IMR-90 (cell line): ENCODE data around the gene RFTN2. TPM values are rescaled to one million over a fixed set of nuclear protein-coding genes. Genes with fewer than 3 reads are reported as not detected.

ENCODE experiments used
- ATAC-seq: fragments of 200-7000 bp; cut with Tn5 transposase; 2 replicates; pipeline ENCODE4 v1.9.1; 2020; ENCODE audit warnings: low read depth, mild to moderate bottlenecking, moderate library complexity
- BruUV-seq: library from RNA; stranded (reverse); fragments of 400-500 nt; replicated peaks from 2 replicates; lab custom pipeline; 2021; lab: Mats Ljungman, UMichigan
- CTCF ChIA-PET: fragments of 300-600 bp; formaldehyde crosslinking; extraction: SDS; loops from one replicate; lab custom pipeline; 2021; ENCODE audit warnings: antibody characterized with exemption; lab: Yijun Ruan, JAX
- POLR2A ChIA-PET: fragments of 300-600 bp; sonication (Branson Sonifier 250); formaldehyde crosslinking; loops from one replicate; lab custom pipeline; 2022; ENCODE audit warnings: antibody characterized with exemption; ENCODE audit not compliant: unreplicated experiment; lab: Charles Lee
- DNase-seq: peaks from one replicate; pipeline ENCODE4 v3.0.0; 2013
- H2AFZ ChIP-seq: replicated peaks from 2 replicates; pipeline ENCODE3; 2013; ENCODE audit warnings: low read length, mild to moderate bottlenecking; ENCODE audit not compliant: poor library complexity
- H2AK5ac ChIP-seq: 2 replicates; pipeline ENCODE4 v1.6.1; 2013; ENCODE audit warnings: low read depth, low read length, inconsistent platforms
- H2AK9ac ChIP-seq: replicated peaks from 2 replicates; pipeline ENCODE3; 2013; ENCODE audit warnings: mild to moderate bottlenecking, low read depth, low read length, moderate library complexity; ENCODE audit not compliant: poor library complexity
- H2BK120ac ChIP-seq: 2 replicates; pipeline ENCODE4 v1.6.1; 2013; ENCODE audit warnings: low read depth, low read length, inconsistent platforms
- H2BK15ac ChIP-seq: 3 replicates; pipeline ENCODE4 v1.6.1; 2013; ENCODE audit warnings: low read depth, low read length, inconsistent platforms
- H2BK20ac ChIP-seq: 2 replicates; pipeline ENCODE4 v1.6.1; 2013; ENCODE audit warnings: low read depth, mild to moderate bottlenecking, inconsistent platforms, low read length, moderate library complexity
- H2BK5ac ChIP-seq: 2 replicates; pipeline ENCODE4 v1.6.1; 2013; ENCODE audit warnings: mild to moderate bottlenecking, low read depth, low read length, inconsistent platforms; ENCODE audit not compliant: poor library complexity, severe bottlenecking
- H3K14ac ChIP-seq: replicated peaks from 2 replicates; pipeline ENCODE4 v1.6.1; 2013; ENCODE audit warnings: low read depth, low read length, inconsistent platforms
- H3K18ac ChIP-seq: 2 replicates; pipeline ENCODE4 v1.6.1; 2013; ENCODE audit warnings: low read depth, low read length, control low read depth
- H3K23ac ChIP-seq: 2 replicates; pipeline ENCODE4 v1.6.1; 2013; ENCODE audit warnings: low read depth, low read length, inconsistent platforms
- H3K27ac ChIP-seq: 2 replicates; pipeline ENCODE4 v1.5.1; 2013; ENCODE audit warnings: mild to moderate bottlenecking, control low read depth, low read length; ENCODE audit not compliant: insufficient read depth
- H3K27me3 ChIP-seq: 2 replicates; pipeline ENCODE4 v1.6.1; 2013; ENCODE audit warnings: low read length; ENCODE audit not compliant: control insufficient read depth, insufficient read depth
- H3K36me3 ChIP-seq: 2 replicates; pipeline ENCODE4 v1.6.1; 2013; ENCODE audit warnings: low read length, mixed read lengths; ENCODE audit not compliant: control insufficient read depth, insufficient read depth
- H3K4ac ChIP-seq: 2 replicates; pipeline ENCODE4 v1.6.1; 2013; ENCODE audit warnings: low read depth, low read length, inconsistent platforms
- H3K4me1 ChIP-seq: 2 replicates; pipeline ENCODE4 v1.6.1; 2013; ENCODE audit warnings: low read length, mixed read lengths; ENCODE audit not compliant: control insufficient read depth, insufficient read depth
- H3K4me2 ChIP-seq: 2 replicates; pipeline ENCODE4 v1.6.1; 2013; ENCODE audit warnings: low read depth, mild to moderate bottlenecking, control low read depth, low read length, moderate library complexity
- H3K4me3 ChIP-seq: 2 replicates; pipeline ENCODE4 v1.5.1; 2013; ENCODE audit warnings: low read depth, mild to moderate bottlenecking, control low read depth, low read length, moderate library complexity; ENCODE audit not compliant: insufficient read depth
- H3K56ac ChIP-seq: 2 replicates; pipeline ENCODE4 v1.6.1; 2013; ENCODE audit warnings: low read length, inconsistent platforms; ENCODE audit not compliant: insufficient read depth; ENCODE audit errors: extremely low read depth
- H3K79me1 ChIP-seq, 2 experiments: 2 replicates each; pipeline ENCODE4 v1.6.1; 2013; ENCODE audit warnings: low read length in 2 of 2, inconsistent platforms in 1 of 2, low read depth in 1 of 2
- H3K9ac ChIP-seq: 2 replicates; pipeline ENCODE4 v1.6.1; 2013; ENCODE audit warnings: low read depth, low read length, control low read depth
- H3K9me1 ChIP-seq: 2 replicates; pipeline ENCODE4 v1.6.1; 2013; ENCODE audit warnings: low read length, inconsistent platforms; ENCODE audit not compliant: insufficient read depth
- H3K9me3 ChIP-seq: 2 replicates; pipeline ENCODE4 v1.6.1; 2013; ENCODE audit warnings: low read length; ENCODE audit not compliant: control insufficient read depth, insufficient read depth
- H4K20me1 ChIP-seq: 2 replicates; pipeline ENCODE4 v1.6.1; 2013; ENCODE audit warnings: low read length, inconsistent platforms; ENCODE audit not compliant: insufficient read depth
- H4K5ac ChIP-seq: 2 replicates; pipeline ENCODE4 v1.6.1; 2013; ENCODE audit warnings: mild to moderate bottlenecking, low read depth, low read length, control low read depth
- H4K8ac ChIP-seq, 2 experiments: 2 replicates each; pipeline ENCODE4 v1.6.1; 2013; ENCODE audit warnings: low read depth in 2 of 2, low read length in 2 of 2, control low read depth in 1 of 2, inconsistent platforms in 1 of 2
- H4K91ac ChIP-seq: 2 replicates; pipeline ENCODE4 v1.6.1; 2013; ENCODE audit warnings: low read depth, low read length, inconsistent platforms; ENCODE audit not compliant: insufficient read depth
- BHLHE40 ChIP-seq: fragments of 150-350 bp; IDR thresholded peaks from 2 replicates; pipeline ENCODE4 v1.6.1; 2016; ENCODE audit warnings: mild to moderate bottlenecking, low read depth, low read length
- CEBPB ChIP-seq: IDR thresholded peaks from 2 replicates; pipeline ENCODE4 v1.6.1; 2012; ENCODE audit warnings: low read depth, low read length, improper control_type of control experiment
- CHD1 ChIP-seq: IDR thresholded peaks from 2 replicates; pipeline ENCODE4 v1.6.1; 2012; ENCODE audit warnings: low read depth, low read length, improper control_type of control experiment
- NFE2L2 ChIP-seq: fragments of 150-350 bp; IDR thresholded peaks from 2 replicates; pipeline ENCODE4 v1.6.1; 2016; ENCODE audit warnings: low read depth, mild to moderate bottlenecking, low read length
- RAD21 ChIP-seq: IDR thresholded peaks from 2 replicates; pipeline ENCODE4 v1.6.1; 2012; ENCODE audit warnings: low read length, improper control_type of control experiment
- WGBS, 2 experiments: methylation state at CpG; one replicate each; pipeline versions ENCODE4 v1.1.5 to v1.1.7; 2013; ENCODE audit warnings: missing lambda C conversion rate in 2 of 2; ENCODE audit not compliant: insufficient read length in 1 of 2; ENCODE audit errors: extremely low coverage in 2 of 2; 5-methylcytosine and 5-hydroxymethylcytosine counted together
- dilution Hi-C: fragments of 300-500 bp; cut with HindIII; formaldehyde crosslinking; loops from one replicate; pipeline ENCODE4 v1.14.3; 2018; ENCODE audit warnings: low sequenced_read_pairs; ENCODE audit not compliant: unreplicated experiment
- in situ Hi-C: fragments of 300-500 bp; cut with MboI; formaldehyde crosslinking; loops from 3 replicates; pipeline ENCODE4 v1.14.3; 2019; ENCODE audit warnings: low sequenced_read_pairs, inconsistent platforms, mixed read lengths
- intact Hi-C: fragments of 100-400 bp; cut with micrococcal nuclease; formaldehyde crosslinking; loops from 2 replicates; pipeline ENCODE4 v1.10.0; 2022
- polyA plus RNA-seq, 3 experiments: library from polyadenylated mRNA; depleted of rRNA; stranded (reverse); fragments of >200 nt; gene quantifications; 2 replicates each; pipeline ENCODE4 v1.2.3, GENCODE V29; 2012; ENCODE audit warnings: low replicate concordance in 1 of 3
- total RNA-seq: library from RNA; depleted of rRNA; stranded (reverse); fragments of >200 nt; gene quantifications from 2 replicates; pipeline ENCODE4 v1.2.3, GENCODE V29; 2012
- TF ChIP-seq, protein P1 (sequence below): fragments of 150-350 bp; IDR thresholded peaks from 2 replicates; pipeline ENCODE4 v1.6.1; 2016; ENCODE audit warnings: low read depth, mild to moderate bottlenecking, low read length, moderate library complexity, borderline replicate concordance

The RFTN2 gene
- total and polyA plus RNA-seq, 2 of the 4 experiments (the other 2 are of a cell fraction) = 0.44 to 2.3 TPM

DNA sequence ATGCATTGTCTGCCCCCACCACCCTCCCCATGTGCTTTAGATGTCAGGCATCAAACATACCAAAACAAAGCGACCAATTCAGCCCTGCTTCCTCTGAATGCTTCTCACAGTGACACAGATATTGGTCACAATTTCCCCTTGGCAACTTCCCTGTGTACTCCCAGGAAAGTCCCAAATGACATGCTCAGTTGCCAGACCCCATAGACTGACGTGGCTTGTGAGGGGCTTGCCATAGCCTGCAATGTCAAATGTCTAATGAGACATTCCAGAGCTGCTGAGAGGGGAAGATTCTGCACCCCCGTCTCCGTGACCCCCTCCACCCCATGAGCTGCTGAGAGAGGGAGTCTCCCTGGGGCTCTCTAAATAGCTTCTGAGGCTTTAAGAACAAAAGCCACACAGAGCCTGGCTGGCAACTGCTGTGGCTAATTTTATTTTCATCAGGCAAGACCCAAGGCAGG lies 47.3 kb downstream of the RFTN2 start:
- H4K8ac ChIP-seq = peak overlapping the region in 1 of 2 experiments; percentile 5; a peak in 1 of 4 replicates
- no peak overlapping the region for H2BK120ac ChIP-seq
- no peak overlapping the region for H4K5ac ChIP-seq
- H3K23ac ChIP-seq = 0 out of 2 replicates have a peak overlapping the region, but pooled peaks have one; percentile 11
- no peak overlapping the region for H3K18ac ChIP-seq
- ChIA-PET CTCF (no interaction called here), POLR2A (no interaction called here)
- in situ Hi-C loops (no loop called here), dilution Hi-C loops (no loop called here), intact Hi-C loops (no loop called here)
- ATAC-seq = peak; percentile 53
- no peak overlapping the region for H2AK9ac ChIP-seq
- no peaks in the 10 kb centered on the region for H3K79me1 ChIP-seq
- no peak overlapping the region for H2BK5ac ChIP-seq
- peak overlapping the region; percentile 44; the same call in 1 of the 2 replicates for H3K27ac ChIP-seq
- H3K14ac ChIP-seq = no peak overlapping the region
- H3K4me3 ChIP-seq = no peak overlapping the region
- H4K91ac ChIP-seq = no peak overlapping the region
- H2AFZ ChIP-seq = peak overlapping the region; percentile 47
- no peak for TF ChIP-seq RAD21
- TF ChIP-seq NFE2L2 = no peak
- TF ChIP-seq CHD1 = no peak
- TF ChIP-seq BHLHE40 = no peak
- TF ChIP-seq, protein P1, sequence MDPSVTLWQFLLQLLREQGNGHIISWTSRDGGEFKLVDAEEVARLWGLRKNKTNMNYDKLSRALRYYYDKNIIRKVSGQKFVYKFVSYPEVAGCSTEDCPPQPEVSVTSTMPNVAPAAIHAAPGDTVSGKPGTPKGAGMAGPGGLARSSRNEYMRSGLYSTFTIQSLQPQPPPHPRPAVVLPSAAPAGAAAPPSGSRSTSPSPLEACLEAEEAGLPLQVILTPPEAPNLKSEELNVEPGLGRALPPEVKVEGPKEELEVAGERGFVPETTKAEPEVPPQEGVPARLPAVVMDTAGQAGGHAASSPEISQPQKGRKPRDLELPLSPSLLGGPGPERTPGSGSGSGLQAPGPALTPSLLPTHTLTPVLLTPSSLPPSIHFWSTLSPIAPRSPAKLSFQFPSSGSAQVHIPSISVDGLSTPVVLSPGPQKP = no peak
- no peak for TF ChIP-seq CEBPB
- no peaks in the 10 kb centered on the region; the same call in 1 of the 2 replicates for H3K9me1 ChIP-seq
- peaks cover 1% of the 10 kb centered on the region; the same call in 1 of the 2 replicates for H3K36me3 ChIP-seq
- no peak overlapping the region for H2AK5ac ChIP-seq
- no peaks in the 10 kb centered on the region for H3K9me3 ChIP-seq
- no peak overlapping the region for H2BK15ac ChIP-seq
- H3K9ac ChIP-seq = no peak overlapping the region
- H4K20me1 ChIP-seq = no peaks in the 10 kb centered on the region
- no peak overlapping the region for H3K56ac ChIP-seq
- peak; percentile 40 for DNase-seq
- H3K27me3 ChIP-seq = no peaks in the 10 kb centered on the region
- peaks cover 4% of the 10 kb centered on the region; the same call in 1 of the 2 replicates for H3K4me1 ChIP-seq
- WGBS, 2 experiments = no CpG with 5 or more reads among the region's 4 CpGs
- H3K4ac ChIP-seq = no peak overlapping the region
- BruUV-seq = no TSS peak
- no peak overlapping the region for H3K4me2 ChIP-seq
- no peak overlapping the region for H2BK20ac ChIP-seq
